C4-2B (cell line): ENCODE measurements around the gene FRAS1.

Experiments
- H3K27ac ChIP-seq: fragments of 450-650 bp; 2 replicates; pipeline ENCODE4 v1.5.1; 2017
- CTCF ChIP-seq: fragments of 450-650 bp; conservative IDR thresholded peaks from 2 replicates; pipeline ENCODE4 v1.5.1; 2017; ENCODE audit warnings: mild to moderate bottlenecking
- ZFX ChIP-seq: fragments of 450-650 bp; IDR thresholded peaks from 2 replicates; pipeline ENCODE4 v1.6.1; 2017

The FRAS1 gene

DNA sequence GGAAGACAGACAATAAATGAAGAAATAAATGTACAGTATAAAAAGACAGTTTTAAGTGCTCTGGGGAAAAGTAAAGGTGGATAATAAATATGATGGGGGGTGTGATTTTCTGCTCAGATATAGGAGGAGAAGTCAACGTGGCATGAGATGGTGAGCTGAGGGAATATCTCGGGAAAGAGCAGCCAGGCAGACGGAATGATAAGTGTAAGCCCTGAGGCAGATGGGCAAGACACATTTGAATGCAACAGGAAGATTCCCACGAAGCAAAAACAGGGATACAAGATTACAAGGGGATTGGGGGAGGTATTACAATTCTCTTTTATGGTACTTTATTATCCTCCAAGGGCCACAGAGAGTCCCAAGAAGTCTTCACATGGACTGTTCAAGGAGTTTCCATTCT lies 505.6 kb downstream of the FRAS1 start:
- H3K27ac ChIP-seq: no peak overlapping the region
- TF ChIP-seq ZFX: no peak
- no peak for TF ChIP-seq CTCF

- no peak overlapping the region for H3K27ac ChIP-seq
- no peak for TF ChIP-seq CTCF
- TF ChIP-seq ZFX: no peak
Observed at GRCh38 chr4:78565971-78566372, 508.8 kb downstream of the FRAS1 start.

DNA sequence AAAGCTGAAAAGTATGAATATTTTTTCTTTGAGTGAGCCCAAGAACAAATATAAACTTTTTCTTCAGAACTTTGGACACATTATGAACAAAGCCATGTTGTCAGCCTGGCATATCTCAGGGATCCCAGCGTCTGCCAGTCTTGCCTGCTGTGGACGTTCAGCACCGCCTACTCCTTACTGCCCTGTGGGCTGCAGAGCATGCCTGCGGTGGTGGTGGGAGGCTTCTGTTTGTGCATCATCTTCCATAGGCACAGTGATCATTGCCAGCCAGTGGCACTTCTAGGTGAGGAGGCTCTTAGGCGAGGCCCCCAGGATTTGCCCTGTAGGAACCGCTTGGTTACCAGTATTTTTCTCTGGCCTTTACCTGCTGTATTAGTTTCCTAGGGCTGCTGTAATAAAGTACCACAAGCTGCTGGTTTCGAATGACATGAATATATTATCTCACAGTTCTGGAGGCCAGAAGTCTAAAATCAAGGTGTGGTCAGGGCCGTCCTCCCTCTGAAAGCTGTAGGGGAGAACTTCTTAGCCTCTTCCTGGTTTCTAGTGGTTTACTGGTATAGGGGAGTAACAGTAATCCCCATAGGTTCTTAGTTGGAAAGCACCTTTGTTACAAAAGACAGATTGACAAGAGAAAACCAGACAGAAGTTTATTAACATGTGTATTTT lies 509.8 kb downstream of the FRAS1 start:
- no peak overlapping the region for H3K27ac ChIP-seq
- TF ChIP-seq CTCF (no peak), ZFX (no peak)

- no peak for TF ChIP-seq ZFX
- TF ChIP-seq CTCF: no peak
- no peak overlapping the region for H3K27ac ChIP-seq
Observed at GRCh38 chr4:78567500-78568060, 510.5 kb downstream of the FRAS1 start.

GRCh38 chr4:78568640-78569305 lies 511.6 kb downstream of the FRAS1 start:
- no peak for TF ChIP-seq CTCF
- no peak overlapping the region for H3K27ac ChIP-seq

GRCh38 chr4:78569306-78569821 lies 512.2 kb downstream of the FRAS1 start:
- TF ChIP-seq CTCF (no peak), ZFX (no peak)
- H3K27ac ChIP-seq: no peak overlapping the region

- TF ChIP-seq ZFX (no peak), CTCF (no peak)
- no peak overlapping the region for H3K27ac ChIP-seq
Observed at GRCh38 chr4:78570117-78570516, 513.0 kb downstream of the FRAS1 start.
